ENCODE measurements around the gene ALS2.

The ALS2 gene

DNA sequence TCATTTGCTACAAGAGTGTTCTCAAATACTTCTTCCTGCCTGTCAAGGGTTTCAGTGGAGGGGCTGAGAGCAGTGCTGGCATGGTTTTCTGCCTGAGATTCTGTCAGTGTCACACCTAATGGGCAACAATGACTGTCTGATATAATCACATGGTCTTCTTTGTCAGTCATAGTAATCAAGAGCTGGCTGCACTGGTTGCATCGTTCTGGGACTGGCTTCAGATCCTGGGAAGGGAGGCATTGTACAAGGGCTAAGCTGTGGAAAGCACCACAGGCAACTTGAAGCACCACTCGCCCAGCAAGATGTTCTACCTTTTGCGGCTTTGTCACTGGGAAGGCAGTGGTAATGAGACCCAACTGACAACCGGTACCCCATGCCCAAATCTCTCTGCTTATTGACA is 19.6 kb downstream of the ALS2 start:
- no peak overlapping the region for H3K4me3 ChIP-seq (ENCODE audit: low read depth in 1 of 2, low read length in 2 of 2)
- peaks cover 6 to 7% of the 10 kb centered on the region in 2 donors for H3K4me1 ChIP-seq (ENCODE audit: control insufficient read depth in 1 of 2, insufficient read depth in 2 of 2, low read length in 2 of 2)
- no peak overlapping the region for H3K9ac ChIP-seq (ENCODE audit: low read depth in 1 of 2, low read length in 2 of 2)
- no peaks in the 10 kb centered on the region for H3K27me3 ChIP-seq (ENCODE audit: control insufficient read depth in 1 of 2, insufficient read depth in 2 of 2, low read length in 2 of 2)
- H3K27ac ChIP-seq (ENCODE audit: low read depth, low read length): no peak overlapping the region
- peaks cover 19 to 21% of the 10 kb centered on the region in 2 donors for H3K36me3 ChIP-seq (ENCODE audit: control insufficient read depth in 1 of 2, insufficient read depth in 2 of 2, low read length in 2 of 2)
- no peaks in the 10 kb centered on the region for H3K9me3 ChIP-seq (ENCODE audit: control insufficient read depth in 1 of 2, low read length in 2 of 2)

DNA sequence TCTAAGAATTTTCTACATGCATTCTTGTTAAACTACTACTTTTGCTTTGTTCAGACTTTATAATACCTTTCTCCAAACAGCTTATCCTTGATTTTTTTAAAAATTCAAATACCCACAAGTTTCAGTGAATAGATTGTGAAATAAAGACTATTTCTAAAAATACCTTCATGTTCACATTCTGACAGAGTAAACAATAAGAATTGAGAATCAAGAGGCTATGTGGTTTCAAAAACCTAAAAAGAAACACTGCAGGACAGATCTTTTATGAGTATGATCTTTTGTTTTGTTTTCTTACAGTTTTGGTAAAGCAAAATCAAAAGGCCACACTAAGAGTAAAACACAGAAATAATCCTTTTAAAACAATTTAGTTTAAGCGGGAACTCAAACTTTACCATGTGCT is 21.2 kb downstream of the ALS2 start:
- H3K27ac ChIP-seq (ENCODE audit: low read depth, low read length): no peak overlapping the region
- no peak overlapping the region for H3K4me3 ChIP-seq (ENCODE audit: low read depth in 1 of 2, low read length in 2 of 2)
- peaks cover 18 to 19% of the 10 kb centered on the region in 2 donors for H3K36me3 ChIP-seq (ENCODE audit: control insufficient read depth in 1 of 2, insufficient read depth in 2 of 2, low read length in 2 of 2)
- peaks cover 6 to 7% of the 10 kb centered on the region in 2 donors for H3K4me1 ChIP-seq (ENCODE audit: control insufficient read depth in 1 of 2, insufficient read depth in 2 of 2, low read length in 2 of 2)
- H3K9me3 ChIP-seq (ENCODE audit: control insufficient read depth in 1 of 2, low read length in 2 of 2): no peaks in the 10 kb centered on the region
- H3K27me3 ChIP-seq (ENCODE audit: control insufficient read depth in 1 of 2, insufficient read depth in 2 of 2, low read length in 2 of 2): no peaks in the 10 kb centered on the region
- no peak overlapping the region for H3K9ac ChIP-seq (ENCODE audit: low read depth in 1 of 2, low read length in 2 of 2)

DNA sequence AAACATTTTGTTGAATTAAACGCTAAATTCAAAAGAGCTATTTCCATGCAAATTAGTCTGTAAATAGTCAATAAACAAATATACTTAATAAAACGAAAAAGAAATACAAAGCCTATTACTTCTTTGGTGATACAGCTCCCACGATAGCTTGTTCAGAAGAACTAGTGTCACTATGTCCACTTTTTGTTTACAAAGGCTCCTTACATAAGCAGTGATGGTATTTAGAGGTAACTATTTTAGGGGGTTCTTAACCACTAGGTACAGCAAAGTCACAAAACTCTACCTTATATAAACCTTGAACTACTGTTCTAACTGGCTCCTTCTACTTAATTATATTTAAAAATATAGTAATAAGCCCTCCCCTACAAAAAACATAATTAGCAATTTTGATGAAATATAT is 21.9 kb downstream of the ALS2 start:
- Histone ChIP-seq H3K4me3 (ENCODE audit: low read depth in 1 of 2, low read length in 2 of 2) (peak overlapping the region in 1 of 2 donors; percentile 7), H3K9ac (ENCODE audit: low read depth in 1 of 2, low read length in 2 of 2) (peak overlapping the region in 1 of 2 donors; percentile 32), H3K9me3 (ENCODE audit: control insufficient read depth in 1 of 2, low read length in 2 of 2) (no peaks in the 10 kb centered on the region), H3K36me3 (ENCODE audit: control insufficient read depth in 1 of 2, insufficient read depth in 2 of 2, low read length in 2 of 2) (peaks cover 19 to 24% of the 10 kb centered on the region in 2 donors), H3K27ac (ENCODE audit: low read depth, low read length) (no peak overlapping the region), H3K27me3 (ENCODE audit: control insufficient read depth in 1 of 2, insufficient read depth in 2 of 2, low read length in 2 of 2) (no peaks in the 10 kb centered on the region), H3K4me1 (ENCODE audit: control insufficient read depth in 1 of 2, insufficient read depth in 2 of 2, low read length in 2 of 2) (peaks cover 6 to 7% of the 10 kb centered on the region in 2 donors)

DNA sequence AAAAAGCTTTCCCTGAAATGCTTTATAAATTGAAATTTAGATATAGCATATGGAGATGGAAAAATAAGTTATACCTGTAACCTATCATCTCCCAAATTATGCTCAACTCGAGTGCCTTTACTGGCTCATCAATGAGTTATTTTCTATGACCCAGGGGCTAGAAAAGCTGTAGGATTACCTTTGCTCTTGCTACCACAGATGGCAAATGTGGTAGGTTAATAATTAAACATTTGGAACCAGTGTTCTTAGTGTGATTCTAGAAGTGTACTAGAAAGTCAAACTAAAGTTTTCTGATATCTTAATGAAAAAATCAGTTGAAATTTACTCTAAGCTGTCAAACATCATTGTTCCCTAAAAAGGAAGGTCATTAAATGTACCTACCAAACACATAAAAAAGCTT is 22.5 kb downstream of the ALS2 start:
- H3K27ac ChIP-seq (ENCODE audit: low read depth, low read length): no peak overlapping the region
- H3K36me3 ChIP-seq (ENCODE audit: control insufficient read depth in 1 of 2, insufficient read depth in 2 of 2, low read length in 2 of 2): peaks cover 19 to 21% of the 10 kb centered on the region in 2 donors
- H3K9me3 ChIP-seq (ENCODE audit: control insufficient read depth in 1 of 2, low read length in 2 of 2): no peaks in the 10 kb centered on the region
- peak overlapping the region in 1 of 2 donors; percentile 7 for H3K4me3 ChIP-seq (ENCODE audit: low read depth in 1 of 2, low read length in 2 of 2)
- H3K27me3 ChIP-seq (ENCODE audit: control insufficient read depth in 1 of 2, insufficient read depth in 2 of 2, low read length in 2 of 2): no peaks in the 10 kb centered on the region
- peaks cover 6 to 7% of the 10 kb centered on the region in 2 donors for H3K4me1 ChIP-seq (ENCODE audit: control insufficient read depth in 1 of 2, insufficient read depth in 2 of 2, low read length in 2 of 2)
- no peak overlapping the region for H3K9ac ChIP-seq (ENCODE audit: low read depth in 1 of 2, low read length in 2 of 2)

DNA sequence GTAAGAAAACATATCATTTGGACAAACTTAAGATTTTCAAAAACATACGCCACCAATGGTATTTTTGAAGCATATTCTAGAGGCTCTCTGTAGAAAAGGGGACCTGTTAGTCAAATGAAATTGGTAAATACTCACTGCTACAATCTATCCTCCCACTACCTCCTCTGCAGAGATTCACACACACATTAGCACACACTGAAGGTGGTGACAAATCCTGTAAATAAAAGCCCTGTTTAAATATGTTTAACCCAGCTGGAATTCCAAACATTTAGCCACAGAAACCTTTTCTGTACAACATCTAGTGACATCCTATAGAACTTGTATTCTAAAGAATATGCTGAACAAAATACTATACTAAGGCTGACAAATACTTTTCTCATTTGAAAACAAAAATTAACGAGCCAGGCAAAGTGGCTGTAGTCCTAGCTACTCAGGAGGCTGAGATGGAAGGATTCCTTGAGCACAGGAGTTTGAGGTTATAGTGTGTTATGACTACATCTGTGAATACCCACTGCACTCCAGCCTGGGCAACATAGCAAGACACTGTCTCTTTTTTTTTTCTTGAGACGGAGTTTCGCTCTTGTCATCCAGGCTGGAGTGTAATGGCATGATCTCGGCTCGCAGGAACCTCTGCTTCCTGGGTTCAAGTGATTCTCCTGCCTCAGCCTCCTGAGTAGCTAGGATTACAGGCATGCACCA is 25.9 kb downstream of the ALS2 start:
- no peak overlapping the region for H3K27ac ChIP-seq (ENCODE audit: low read depth, low read length)
- no peak overlapping the region for H3K4me3 ChIP-seq (ENCODE audit: low read depth in 1 of 2, low read length in 2 of 2)
- H3K27me3 ChIP-seq (ENCODE audit: control insufficient read depth in 1 of 2, insufficient read depth in 2 of 2, low read length in 2 of 2): no peaks in the 10 kb centered on the region
- H3K9ac ChIP-seq (ENCODE audit: low read depth in 1 of 2, low read length in 2 of 2): no peak overlapping the region
- no peaks in the 10 kb centered on the region for H3K9me3 ChIP-seq (ENCODE audit: control insufficient read depth in 1 of 2, low read length in 2 of 2)
- peaks cover 0 to 12% of the 10 kb centered on the region in 2 donors for H3K36me3 ChIP-seq (ENCODE audit: control insufficient read depth in 1 of 2, insufficient read depth in 2 of 2, low read length in 2 of 2)
- H3K4me1 ChIP-seq (ENCODE audit: control insufficient read depth in 1 of 2, insufficient read depth in 2 of 2, low read length in 2 of 2): peaks cover 6 to 7% of the 10 kb centered on the region in 2 donors

DNA sequence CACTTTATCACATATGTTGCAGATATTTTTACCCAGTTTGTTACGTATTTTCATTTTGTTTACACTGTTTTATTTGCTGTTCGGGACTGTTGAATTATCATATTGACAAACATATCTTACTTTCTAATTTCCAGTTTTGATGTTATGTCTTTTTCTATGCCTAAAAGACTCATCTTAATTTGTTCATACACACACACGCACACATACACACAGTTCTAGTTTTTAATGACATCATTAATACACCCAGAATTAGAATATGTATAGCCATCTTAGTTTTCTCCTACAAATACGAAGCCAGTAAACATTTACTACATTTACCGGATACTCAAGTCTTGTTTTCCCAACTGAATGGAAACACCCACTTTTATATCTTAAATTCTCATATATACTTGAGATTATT is 29.2 kb downstream of the ALS2 start:
- H3K9ac ChIP-seq (ENCODE audit: low read depth in 1 of 2, low read length in 2 of 2): no peak overlapping the region
- H3K4me1 ChIP-seq (ENCODE audit: control insufficient read depth in 1 of 2, insufficient read depth in 2 of 2, low read length in 2 of 2): no peaks in the 10 kb centered on the region
- H3K36me3 ChIP-seq (ENCODE audit: control insufficient read depth in 1 of 2, insufficient read depth in 2 of 2, low read length in 2 of 2): peaks cover under 1 to 22% of the 10 kb centered on the region in 2 donors
- no peaks in the 10 kb centered on the region for H3K27me3 ChIP-seq (ENCODE audit: control insufficient read depth in 1 of 2, insufficient read depth in 2 of 2, low read length in 2 of 2)
- H3K9me3 ChIP-seq (ENCODE audit: control insufficient read depth in 1 of 2, low read length in 2 of 2): no peaks in the 10 kb centered on the region
- H3K27ac ChIP-seq (ENCODE audit: low read depth, low read length): no peak overlapping the region
- H3K4me3 ChIP-seq (ENCODE audit: low read depth in 1 of 2, low read length in 2 of 2): no peak overlapping the region

DNA sequence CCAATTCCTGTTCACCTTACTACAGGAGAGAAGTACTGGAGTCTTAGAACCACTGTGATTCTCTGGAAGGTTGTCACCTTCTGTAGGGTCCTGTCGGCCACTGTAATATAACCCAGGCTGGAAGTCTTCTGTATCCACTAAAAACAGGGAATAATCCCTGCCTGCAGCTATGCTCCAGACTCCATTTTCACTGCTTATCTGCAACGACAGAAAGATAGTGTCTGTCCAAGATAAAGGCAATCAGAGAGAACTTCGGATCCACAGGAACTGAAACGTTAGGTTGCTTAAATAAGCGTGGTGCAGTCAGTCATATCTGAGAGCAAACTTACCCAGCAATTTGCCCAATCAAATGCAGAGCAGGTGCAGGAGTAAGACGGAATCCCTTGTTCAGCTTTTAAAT is 34.2 kb downstream of the ALS2 start:
- Histone ChIP-seq H3K9ac (ENCODE audit: low read depth in 1 of 2, low read length in 2 of 2) (no peak overlapping the region), H3K27ac (ENCODE audit: low read depth, low read length) (no peak overlapping the region), H3K4me1 (ENCODE audit: control insufficient read depth in 1 of 2, insufficient read depth in 2 of 2, low read length in 2 of 2) (no peaks in the 10 kb centered on the region), H3K36me3 (ENCODE audit: control insufficient read depth in 1 of 2, insufficient read depth in 2 of 2, low read length in 2 of 2) (peaks cover 10 to 43% of the 10 kb centered on the region in 2 donors), H3K4me3 (ENCODE audit: low read depth in 1 of 2, low read length in 2 of 2) (no peak overlapping the region), H3K9me3 (ENCODE audit: control insufficient read depth in 1 of 2, low read length in 2 of 2) (no peaks in the 10 kb centered on the region), H3K27me3 (ENCODE audit: control insufficient read depth in 1 of 2, insufficient read depth in 2 of 2, low read length in 2 of 2) (no peaks in the 10 kb centered on the region)

DNA sequence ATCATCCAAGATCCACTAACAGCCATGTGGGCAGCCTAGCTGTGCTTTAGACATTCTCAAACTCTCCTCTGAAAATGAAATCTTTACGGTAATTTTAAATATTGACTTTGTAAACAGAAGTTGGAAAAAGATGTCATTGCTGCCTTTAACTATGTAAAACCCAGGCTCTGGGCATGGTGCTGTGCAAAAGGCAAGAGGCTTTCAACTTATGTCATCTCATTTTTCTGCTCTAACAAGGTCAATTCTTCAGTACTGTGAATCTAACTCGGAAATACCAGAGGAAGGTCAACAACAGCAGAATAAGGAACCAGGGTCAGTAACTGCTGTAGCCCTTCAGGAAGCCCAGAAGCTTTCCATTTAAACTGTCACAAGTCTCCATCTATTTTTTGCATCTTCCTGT is 45.2 kb downstream of the ALS2 start:
- Histone ChIP-seq H3K9me3 (ENCODE audit: control insufficient read depth in 1 of 2, low read length in 2 of 2) (no peaks in the 10 kb centered on the region), H3K4me1 (ENCODE audit: control insufficient read depth in 1 of 2, insufficient read depth in 2 of 2, low read length in 2 of 2) (no peaks in the 10 kb centered on the region), H3K4me3 (ENCODE audit: low read depth in 1 of 2, low read length in 2 of 2) (no peak overlapping the region), H3K27ac (ENCODE audit: low read depth, low read length) (no peak overlapping the region), H3K9ac (ENCODE audit: low read depth in 1 of 2, low read length in 2 of 2) (no peak overlapping the region), H3K27me3 (ENCODE audit: control insufficient read depth in 1 of 2, insufficient read depth in 2 of 2, low read length in 2 of 2) (no peaks in the 10 kb centered on the region), H3K36me3 (ENCODE audit: control insufficient read depth in 1 of 2, insufficient read depth in 2 of 2, low read length in 2 of 2) (peaks cover 11 to 30% of the 10 kb centered on the region in 2 donors)

DNA sequence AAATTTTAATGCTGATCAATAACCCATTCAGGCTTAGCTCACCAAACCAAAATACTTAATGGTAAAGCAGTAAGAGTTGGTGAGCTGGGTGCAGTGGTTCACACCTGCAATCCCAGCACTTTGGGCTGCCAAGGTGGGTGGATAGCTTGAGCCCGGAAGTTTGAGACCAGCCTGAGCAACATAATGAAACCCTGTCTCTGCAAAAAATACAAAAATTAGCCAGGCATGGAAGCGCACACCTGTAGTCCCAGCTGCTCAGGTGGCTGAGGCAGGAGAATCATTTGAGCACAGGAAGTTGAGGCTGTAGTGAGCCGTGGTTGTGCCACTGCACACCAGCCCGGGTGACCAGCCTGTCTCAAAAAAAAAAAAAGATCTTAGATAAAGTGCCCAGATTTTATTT is 46.6 kb downstream of the ALS2 start:
- H3K36me3 ChIP-seq (ENCODE audit: control insufficient read depth in 1 of 2, insufficient read depth in 2 of 2, low read length in 2 of 2): peaks cover 11 to 30% of the 10 kb centered on the region in 2 donors

DNA sequence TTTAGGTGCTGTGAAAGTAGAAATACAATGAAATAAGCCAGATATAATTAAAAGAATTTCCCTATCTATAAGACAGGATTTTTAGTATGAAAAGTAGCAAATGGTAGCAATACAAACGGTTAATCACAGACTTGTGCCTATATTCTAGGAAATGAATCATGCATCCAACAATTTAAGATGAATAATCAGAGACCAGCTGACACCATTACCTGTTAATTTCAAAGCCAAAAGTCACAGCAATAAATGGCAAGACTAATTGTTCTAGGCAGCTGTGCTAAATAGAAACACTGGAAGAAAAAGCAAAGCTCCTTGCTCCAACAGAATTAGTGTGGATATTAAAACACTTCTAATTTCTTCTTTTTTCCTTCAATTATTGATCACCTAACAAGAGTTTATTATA is 47.2 kb downstream of the ALS2 start:
- Histone ChIP-seq H3K27me3 (ENCODE audit: control insufficient read depth in 1 of 2, insufficient read depth in 2 of 2, low read length in 2 of 2) (no peaks in the 10 kb centered on the region), H3K4me1 (ENCODE audit: control insufficient read depth in 1 of 2, insufficient read depth in 2 of 2, low read length in 2 of 2) (no peaks in the 10 kb centered on the region), H3K4me3 (ENCODE audit: low read depth in 1 of 2, low read length in 2 of 2) (no peak overlapping the region), H3K9ac (ENCODE audit: low read depth in 1 of 2, low read length in 2 of 2) (no peak overlapping the region), H3K27ac (ENCODE audit: low read depth, low read length) (no peak overlapping the region), H3K9me3 (ENCODE audit: control insufficient read depth in 1 of 2, low read length in 2 of 2) (no peaks in the 10 kb centered on the region), H3K36me3 (ENCODE audit: control insufficient read depth in 1 of 2, insufficient read depth in 2 of 2, low read length in 2 of 2) (peaks cover 11 to 35% of the 10 kb centered on the region in 2 donors)

More for the DNA sequence above, 46.6 kb downstream of the ALS2 start:
- H3K9ac ChIP-seq (ENCODE audit: low read depth in 1 of 2, low read length in 2 of 2): no peak overlapping the region
- H3K27ac ChIP-seq (ENCODE audit: low read depth, low read length): no peak overlapping the region
- H3K27me3 ChIP-seq (ENCODE audit: control insufficient read depth in 1 of 2, insufficient read depth in 2 of 2, low read length in 2 of 2): no peaks in the 10 kb centered on the region
- H3K9me3 ChIP-seq (ENCODE audit: control insufficient read depth in 1 of 2, low read length in 2 of 2): no peaks in the 10 kb centered on the region
- no peaks in the 10 kb centered on the region for H3K4me1 ChIP-seq (ENCODE audit: control insufficient read depth in 1 of 2, insufficient read depth in 2 of 2, low read length in 2 of 2)
- H3K4me3 ChIP-seq (ENCODE audit: low read depth in 1 of 2, low read length in 2 of 2): no peak overlapping the region
